ENCODE data around the gene CPA3.

GRCh38 chr3:148940983-148941382, 75.9 kb downstream of the CPA3 start:
- TF ChIP-seq EZH2 (IDR thresholded peaks at IDR 0.05; ENCODE audit: insufficient read depth, poor library complexity, severe bottlenecking), result no peak
- no peak for TF ChIP-seq EZH2phosphoT487 (IDR thresholded peaks at IDR 0.05; ENCODE audit: insufficient read depth, low read depth)

Measured in GM23248 (cell line).